ENCODE results near the gene RNF175.

The RNF175 gene

GRCh38 chr4:153776601-153777000 is 16.8 kb upstream of the RNF175 start:
- Mint-ChIP-seq H3K36me3 (peaks cover 2% of the 10 kb centered on the region), H3K9me3 (ENCODE audit: low read depth) (peaks cover 5% of the 10 kb centered on the region), H3K4me1 (ENCODE audit: low read depth) (peaks cover 1% of the 10 kb centered on the region), H3K27me3 (peaks cover 23% of the 10 kb centered on the region), H3K4me3 (no peak overlapping the region), H3K27ac (no peak overlapping the region)

- H3K27me3 Mint-ChIP-seq, result peaks cover 17% of the 10 kb centered on the region
- H3K4me3 Mint-ChIP-seq, result no peak overlapping the region
- peaks cover 3% of the 10 kb centered on the region for H3K4me1 Mint-ChIP-seq (ENCODE audit: low read depth)
- peaks cover 7% of the 10 kb centered on the region for H3K9me3 Mint-ChIP-seq (ENCODE audit: low read depth)
- peaks cover under 1% of the 10 kb centered on the region for H3K36me3 Mint-ChIP-seq
- H3K27ac Mint-ChIP-seq, result no peak overlapping the region
Observed at GRCh38 chr4:153773236-153773690, 13.4 kb upstream of the RNF175 start.

GRCh38 chr4:153771046-153771445 is 11.2 kb upstream of the RNF175 start:
- Mint-ChIP-seq H3K36me3 (no peaks in the 10 kb centered on the region), H3K9me3 (ENCODE audit: low read depth) (peaks cover 4% of the 10 kb centered on the region), H3K27me3 (peaks cover 5% of the 10 kb centered on the region), H3K27ac (no peak overlapping the region), H3K4me1 (ENCODE audit: low read depth) (peaks cover 3% of the 10 kb centered on the region), H3K4me3 (no peak overlapping the region)

GRCh38 chr4:153766758-153767157 is 6.9 kb upstream of the RNF175 start:
- H3K27ac Mint-ChIP-seq, result no peak overlapping the region
- peaks cover 5% of the 10 kb centered on the region for H3K4me1 Mint-ChIP-seq (ENCODE audit: low read depth)
- no peak overlapping the region for H3K4me3 Mint-ChIP-seq
- H3K36me3 Mint-ChIP-seq, result no peaks in the 10 kb centered on the region
- H3K9me3 Mint-ChIP-seq (ENCODE audit: low read depth), result peaks cover 4% of the 10 kb centered on the region
- H3K27me3 Mint-ChIP-seq, result peaks cover 8% of the 10 kb centered on the region

GRCh38 chr4:153765894-153766293 is 6.1 kb upstream of the RNF175 start:
- Mint-ChIP-seq H3K27me3 (peaks cover 12% of the 10 kb centered on the region), H3K36me3 (no peaks in the 10 kb centered on the region), H3K4me3 (no peak overlapping the region), H3K4me1 (ENCODE audit: low read depth) (peaks cover 2% of the 10 kb centered on the region), H3K27ac (no peak overlapping the region), H3K9me3 (ENCODE audit: low read depth) (peaks cover 1% of the 10 kb centered on the region)

- H3K9me3 Mint-ChIP-seq (ENCODE audit: low read depth), result no peaks in the 10 kb centered on the region
- no peak overlapping the region for H3K4me3 Mint-ChIP-seq
- H3K36me3 Mint-ChIP-seq, result no peaks in the 10 kb centered on the region
- H3K27ac Mint-ChIP-seq, result no peak overlapping the region
- peaks cover 2% of the 10 kb centered on the region for H3K4me1 Mint-ChIP-seq (ENCODE audit: low read depth)
- peaks cover 12% of the 10 kb centered on the region for H3K27me3 Mint-ChIP-seq
Observed at GRCh38 chr4:153764601-153765368, 5.0 kb upstream of the RNF175 start.

- no peaks in the 10 kb centered on the region for H3K9me3 Mint-ChIP-seq (ENCODE audit: low read depth)
- H3K4me3 Mint-ChIP-seq, result no peak overlapping the region
- H3K27me3 Mint-ChIP-seq, result peaks cover 12% of the 10 kb centered on the region
- H3K4me1 Mint-ChIP-seq (ENCODE audit: low read depth), result peaks cover 7% of the 10 kb centered on the region
- no peak overlapping the region for H3K27ac Mint-ChIP-seq
- H3K36me3 Mint-ChIP-seq, result no peaks in the 10 kb centered on the region
Observed at GRCh38 chr4:153763404-153763803, 3.6 kb upstream of the RNF175 start.

- H3K27ac Mint-ChIP-seq, result no peak overlapping the region
- H3K36me3 Mint-ChIP-seq, result peaks cover 5% of the 10 kb centered on the region
- H3K4me1 Mint-ChIP-seq (ENCODE audit: low read depth), result peaks cover 39% of the 10 kb centered on the region
- peaks cover 12% of the 10 kb centered on the region for H3K27me3 Mint-ChIP-seq
- H3K9me3 Mint-ChIP-seq (ENCODE audit: low read depth), result no peaks in the 10 kb centered on the region
- H3K4me3 Mint-ChIP-seq, result peak overlapping the region; percentile 69
Observed at GRCh38 chr4:153758688-153759406, 977 bp downstream of the RNF175 start.

- Mint-ChIP-seq H3K27ac (no peak overlapping the region), H3K9me3 (ENCODE audit: low read depth) (no peaks in the 10 kb centered on the region), H3K4me3 (peak overlapping the region; percentile 69), H3K4me1 (ENCODE audit: low read depth) (peaks cover 39% of the 10 kb centered on the region), H3K36me3 (peaks cover 5% of the 10 kb centered on the region), H3K27me3 (peaks cover 9% of the 10 kb centered on the region)
Observed at GRCh38 chr4:153758136-153758535, 1.7 kb downstream of the RNF175 start.

GRCh38 chr4:153757407-153757806 is 2.4 kb downstream of the RNF175 start:
- Mint-ChIP-seq H3K4me1 (ENCODE audit: low read depth) (peaks cover 36% of the 10 kb centered on the region), H3K27ac (no peak overlapping the region), H3K4me3 (no peak overlapping the region), H3K36me3 (peaks cover 5% of the 10 kb centered on the region), H3K27me3 (peaks cover 7% of the 10 kb centered on the region), H3K9me3 (ENCODE audit: low read depth) (no peaks in the 10 kb centered on the region)

- Mint-ChIP-seq H3K9me3 (ENCODE audit: low read depth) (no peaks in the 10 kb centered on the region), H3K36me3 (peaks cover 5% of the 10 kb centered on the region), H3K4me3 (peak overlapping the region; percentile 4), H3K27me3 (no peaks in the 10 kb centered on the region), H3K27ac (peak overlapping the region; percentile 84), H3K4me1 (ENCODE audit: low read depth) (peaks cover 36% of the 10 kb centered on the region)
Observed at GRCh38 chr4:153755186-153755585, 4.6 kb downstream of the RNF175 start.

- peaks cover 9% of the 10 kb centered on the region for H3K4me1 Mint-ChIP-seq (ENCODE audit: low read depth)
- H3K4me3 Mint-ChIP-seq, result no peak overlapping the region
- H3K36me3 Mint-ChIP-seq, result no peaks in the 10 kb centered on the region
- no peaks in the 10 kb centered on the region for H3K9me3 Mint-ChIP-seq (ENCODE audit: low read depth)
- no peaks in the 10 kb centered on the region for H3K27me3 Mint-ChIP-seq
- H3K27ac Mint-ChIP-seq, result no peak overlapping the region
Observed at GRCh38 chr4:153750197-153750817, 9.5 kb downstream of the RNF175 start.

GRCh38 chr4:153748378-153748777 is 11.4 kb downstream of the RNF175 start:
- H3K4me3 Mint-ChIP-seq, result no peak overlapping the region
- H3K9me3 Mint-ChIP-seq (ENCODE audit: low read depth), result no peaks in the 10 kb centered on the region
- H3K27me3 Mint-ChIP-seq, result no peaks in the 10 kb centered on the region
- H3K4me1 Mint-ChIP-seq (ENCODE audit: low read depth), result no peaks in the 10 kb centered on the region
- no peaks in the 10 kb centered on the region for H3K36me3 Mint-ChIP-seq
- no peak overlapping the region for H3K27ac Mint-ChIP-seq

- no peak overlapping the region for H3K4me3 Mint-ChIP-seq
- H3K9me3 Mint-ChIP-seq (ENCODE audit: low read depth), result no peaks in the 10 kb centered on the region
- H3K4me1 Mint-ChIP-seq (ENCODE audit: low read depth), result no peaks in the 10 kb centered on the region
- no peaks in the 10 kb centered on the region for H3K27me3 Mint-ChIP-seq
- no peak overlapping the region for H3K27ac Mint-ChIP-seq
- H3K36me3 Mint-ChIP-seq, result no peaks in the 10 kb centered on the region
Observed at GRCh38 chr4:153747406-153747955, 12.3 kb downstream of the RNF175 start.

- no peak overlapping the region for H3K27ac Mint-ChIP-seq
Observed at GRCh38 chr4:153745651-153746050, 14.2 kb downstream of the RNF175 start.

More at GRCh38 chr4:153745651-153746050, 14.2 kb downstream of the RNF175 start:
- Mint-ChIP-seq H3K9me3 (ENCODE audit: low read depth) (no peaks in the 10 kb centered on the region), H3K4me3 (no peak overlapping the region), H3K36me3 (no peaks in the 10 kb centered on the region), H3K27me3 (peaks cover under 1% of the 10 kb centered on the region), H3K4me1 (ENCODE audit: low read depth) (no peaks in the 10 kb centered on the region)

Measured in activated naive CD8-positive, alpha-beta T cell (primary cell).